Measurements from ENCODE around the gene LPCAT2. TPM values are rescaled to one million over a fixed set of nuclear protein-coding genes. Genes with fewer than 3 reads are reported as not detected.

Gene LPCAT2
- total RNA-seq, 1 donor from 2014 or later: 11.3 TPM

- Histone ChIP-seq H3K4me1 (peaks cover 12% of the 10 kb centered on the region), H3K36me3 (no peaks in the 10 kb centered on the region), H3K27ac (no peak overlapping the region), H3K27me3 (no peaks in the 10 kb centered on the region), H3K9me3 (no peaks in the 10 kb centered on the region), H3K4me3 (no peak overlapping the region)
- intact Hi-C loops (cut with DNase I): loop anchor here (5.0 to 10.0 kb wide), 2 partner anchors 236 to 379 kb away; no protein-coding TSS in a partner anchor
- DNase-seq (ENCODE audit: extremely low spot score in 2 of 2): no peak
- TF ChIP-seq POLR2AphosphoS5 (IDR thresholded peaks at IDR 0.05; ENCODE audit: insufficient read depth in 1 of 2, low read depth in 1 of 2) (no peak), POLR2A (IDR thresholded peaks at IDR 0.05) (no peak), CTCF (IDR thresholded peaks at IDR 0.05) (no peak)
These were observed 42.7 kb upstream of the LPCAT2 start for GRCh38 chr16:55466209-55466608.

GRCh38 chr16:55467898-55468297 lies 41.0 kb upstream of the LPCAT2 start:
- Histone ChIP-seq H3K36me3 (no peaks in the 10 kb centered on the region), H3K4me3 (no peak overlapping the region), H3K9me3 (no peaks in the 10 kb centered on the region), H3K27me3 (no peaks in the 10 kb centered on the region), H3K27ac (no peak overlapping the region), H3K4me1 (peaks cover 23% of the 10 kb centered on the region)
- TF ChIP-seq POLR2AphosphoS5 (IDR thresholded peaks at IDR 0.05; ENCODE audit: insufficient read depth in 1 of 2, low read depth in 1 of 2) (no peak), POLR2A (IDR thresholded peaks at IDR 0.05) (no peak), CTCF (IDR thresholded peaks at IDR 0.05) (no peak)
- DNase-seq (ENCODE audit: extremely low spot score in 2 of 2): no peak
- intact Hi-C loops (cut with DNase I): loop anchor here (5.0 to 10.0 kb wide), 2 partner anchors 234 to 377 kb away; no protein-coding TSS in a partner anchor

- Histone ChIP-seq H3K9me3 (no peaks in the 10 kb centered on the region), H3K4me3 (no peak overlapping the region), H3K27ac (no peak overlapping the region), H3K27me3 (no peaks in the 10 kb centered on the region), H3K36me3 (no peaks in the 10 kb centered on the region), H3K4me1 (peaks cover 23% of the 10 kb centered on the region)
- no peak for TF ChIP-seq POLR2A (IDR thresholded peaks at IDR 0.05)
- TF ChIP-seq POLR2AphosphoS5 (IDR thresholded peaks at IDR 0.05; ENCODE audit: insufficient read depth in 1 of 2, low read depth in 1 of 2): no peak
- TF ChIP-seq CTCF (IDR thresholded peaks at IDR 0.05): no peak
- DNase-seq (ENCODE audit: extremely low spot score in 2 of 2): no peak
- intact Hi-C loops (cut with DNase I): loop anchor here (5.0 to 10.0 kb wide), 2 partner anchors 234 to 376 kb away; no protein-coding TSS in a partner anchor
These were observed 40.4 kb upstream of the LPCAT2 start for GRCh38 chr16:55468352-55468990.

- DNase-seq (ENCODE audit: extremely low spot score in 2 of 2): no peak
- Histone ChIP-seq H3K4me3 (no peak overlapping the region), H3K27ac (peak overlapping the region; percentile 80), H3K4me1 (peaks cover 23% of the 10 kb centered on the region), H3K9me3 (no peaks in the 10 kb centered on the region), H3K36me3 (no peaks in the 10 kb centered on the region), H3K27me3 (no peaks in the 10 kb centered on the region)
- intact Hi-C loops (cut with DNase I): loop anchor here (5.0 to 10.0 kb wide), 2 partner anchors 232 to 375 kb away; no protein-coding TSS in a partner anchor
- TF ChIP-seq POLR2AphosphoS5 (IDR thresholded peaks at IDR 0.05; ENCODE audit: insufficient read depth in 1 of 2, low read depth in 1 of 2) (no peak), CTCF (IDR thresholded peaks at IDR 0.05) (no peak), POLR2A (IDR thresholded peaks at IDR 0.05) (no peak)
These were observed 38.9 kb upstream of the LPCAT2 start for GRCh38 chr16:55469821-55470532.

Measured in vagina (tissue), 2 donors.